Keratinocyte (primary cell): ENCODE data around the gene KPNA5.

ENCODE experiments used
- EZH2 ChIP-seq: IDR thresholded peaks from one replicate; pipeline ENCODE4 v1.6.1; 2012; ENCODE audit warnings: inconsistent platforms, mild to moderate bottlenecking, low read length, moderate library complexity
- TF ChIP-seq, protein P1 (sequence below), 3 experiments: IDR thresholded peaks in 1 of 3; conservative IDR thresholded peaks in 1 of 3; optimal IDR thresholded peaks in 1 of 3; 2 replicates in 2 of 3; 3 replicates in 1 of 3; pipeline versions ENCODE3 to v1.5.1; 2011; ENCODE audit warnings: low read length in 3 of 3, mild to moderate bottlenecking in 3 of 3, moderate library complexity in 2 of 3, control low read depth in 1 of 3, inconsistent platforms in 1 of 3; ENCODE audit not compliant: insufficient read depth in 2 of 3; ENCODE audit errors: extremely low read depth in 1 of 3

- TF ChIP-seq, protein P1, sequence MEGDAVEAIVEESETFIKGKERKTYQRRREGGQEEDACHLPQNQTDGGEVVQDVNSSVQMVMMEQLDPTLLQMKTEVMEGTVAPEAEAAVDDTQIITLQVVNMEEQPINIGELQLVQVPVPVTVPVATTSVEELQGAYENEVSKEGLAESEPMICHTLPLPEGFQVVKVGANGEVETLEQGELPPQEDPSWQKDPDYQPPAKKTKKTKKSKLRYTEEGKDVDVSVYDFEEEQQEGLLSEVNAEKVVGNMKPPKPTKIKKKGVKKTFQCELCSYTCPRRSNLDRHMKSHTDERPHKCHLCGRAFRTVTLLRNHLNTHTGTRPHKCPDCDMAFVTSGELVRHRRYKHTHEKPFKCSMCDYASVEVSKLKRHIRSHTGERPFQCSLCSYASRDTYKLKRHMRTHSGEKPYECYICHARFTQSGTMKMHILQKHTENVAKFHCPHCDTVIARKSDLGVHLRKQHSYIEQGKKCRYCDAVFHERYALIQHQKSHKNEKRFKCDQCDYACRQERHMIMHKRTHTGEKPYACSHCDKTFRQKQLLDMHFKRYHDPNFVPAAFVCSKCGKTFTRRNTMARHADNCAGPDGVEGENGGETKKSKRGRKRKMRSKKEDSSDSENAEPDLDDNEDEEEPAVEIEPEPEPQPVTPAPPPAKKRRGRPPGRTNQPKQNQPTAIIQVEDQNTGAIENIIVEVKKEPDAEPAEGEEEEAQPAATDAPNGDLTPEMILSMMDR (optimal IDR thresholded peaks at IDR 0.05 in 1 of 3, IDR thresholded peaks at IDR 0.05 in 1 of 3, conservative IDR thresholded peaks at IDR 0.05 in 1 of 3; ENCODE audit: extremely low read depth in 1 of 3, insufficient read depth in 2 of 3, low read length in 3 of 3): no peak
- no peak for TF ChIP-seq EZH2
These were observed 13.4 kb upstream of the KPNA5 start for GRCh38 chr6:116667623-116668022.
